H1 (cell line): ENCODE results near the gene EPHB3. TPM values are rescaled to one million over a fixed set of nuclear protein-coding genes. Genes with fewer than 3 reads are reported as not detected.

Experiments used
- BACH1 ChIP-seq: IDR thresholded peaks from 2 replicates; pipeline ENCODE4 v1.6.1; 2012; ENCODE audit warnings: low read length, improper control_type of control experiment
- KDM5A ChIP-seq: fragments of 200-600 bp; IDR thresholded peaks from 2 replicates; pipeline ENCODE4 v1.7.1; 2012; ENCODE audit warnings: mild to moderate bottlenecking, low read length, inconsistent platforms, mixed read lengths
- SP2 ChIP-seq: IDR thresholded peaks from 2 replicates; pipeline ENCODE4 v1.6.1; 2012; ENCODE audit warnings: mild to moderate bottlenecking, low read length, inconsistent platforms
- polyA plus RNA-seq, 7 experiments: library from polyadenylated mRNA; depleted of rRNA in 3 of 7; stranded (reverse) in 5 of 7; unstranded in 2 of 7; fragments of >200 nt in 5 of 7; fragments of 200-250 nt in 2 of 7; gene quantifications; 1 replicate in 5 of 7; 2 replicates in 1 of 7; 4 replicates in 1 of 7; pipeline versions ENCODE4 v1.2.1 to v1.2.3, GENCODE V29; 2011 to 2013; ENCODE audit warnings: missing spikeins in 2 of 7, mixed read lengths in 2 of 7
- total RNA-seq: library from RNA; stranded (reverse); fragmentation: NEBNext Ultra II Directional; extraction: Animal tissue kit (Norgen Biotek cat#: 25700); gene quantifications from 2 replicates; pipeline ENCODE4 v1.2.1, GENCODE V29; 2021
- TF ChIP-seq, protein P1 (sequence below): fragments of 300-600 bp; sonication (generic); IDR thresholded peaks from 2 replicates; pipeline ENCODE4 v1.7.1; 2012; ENCODE audit warnings: low read length, moderate library complexity, mild to moderate bottlenecking, inconsistent platforms; ENCODE audit not compliant: insufficient replicate concordance

EPHB3 gene
- total and polyA plus RNA-seq, 2 of the 8 experiments (the other 6 are each of a cell fraction or from before 2014, with no cell fraction given) = 0.41 to 0.91 TPM

DNA sequence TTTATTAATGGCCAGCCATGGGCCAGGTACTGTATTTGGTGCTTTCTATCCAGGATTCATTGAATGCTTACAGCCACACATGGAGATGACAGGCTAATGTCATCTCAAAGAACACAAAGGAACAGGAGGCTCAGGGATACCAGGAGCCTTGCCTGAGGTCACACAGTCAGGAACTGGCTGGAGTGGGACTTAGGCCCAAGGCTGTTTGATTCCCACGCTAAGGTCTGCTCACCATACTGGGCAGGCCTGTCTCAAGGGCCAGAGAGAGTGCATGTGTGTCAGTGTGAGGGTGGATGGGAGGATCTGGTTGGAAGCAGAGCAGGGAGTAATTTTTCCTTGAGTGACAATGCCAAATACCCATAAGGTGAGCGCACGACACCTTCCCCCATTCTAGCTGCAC is 37.6 kb downstream of the EPHB3 start (continued):
- TF ChIP-seq, protein P1, sequence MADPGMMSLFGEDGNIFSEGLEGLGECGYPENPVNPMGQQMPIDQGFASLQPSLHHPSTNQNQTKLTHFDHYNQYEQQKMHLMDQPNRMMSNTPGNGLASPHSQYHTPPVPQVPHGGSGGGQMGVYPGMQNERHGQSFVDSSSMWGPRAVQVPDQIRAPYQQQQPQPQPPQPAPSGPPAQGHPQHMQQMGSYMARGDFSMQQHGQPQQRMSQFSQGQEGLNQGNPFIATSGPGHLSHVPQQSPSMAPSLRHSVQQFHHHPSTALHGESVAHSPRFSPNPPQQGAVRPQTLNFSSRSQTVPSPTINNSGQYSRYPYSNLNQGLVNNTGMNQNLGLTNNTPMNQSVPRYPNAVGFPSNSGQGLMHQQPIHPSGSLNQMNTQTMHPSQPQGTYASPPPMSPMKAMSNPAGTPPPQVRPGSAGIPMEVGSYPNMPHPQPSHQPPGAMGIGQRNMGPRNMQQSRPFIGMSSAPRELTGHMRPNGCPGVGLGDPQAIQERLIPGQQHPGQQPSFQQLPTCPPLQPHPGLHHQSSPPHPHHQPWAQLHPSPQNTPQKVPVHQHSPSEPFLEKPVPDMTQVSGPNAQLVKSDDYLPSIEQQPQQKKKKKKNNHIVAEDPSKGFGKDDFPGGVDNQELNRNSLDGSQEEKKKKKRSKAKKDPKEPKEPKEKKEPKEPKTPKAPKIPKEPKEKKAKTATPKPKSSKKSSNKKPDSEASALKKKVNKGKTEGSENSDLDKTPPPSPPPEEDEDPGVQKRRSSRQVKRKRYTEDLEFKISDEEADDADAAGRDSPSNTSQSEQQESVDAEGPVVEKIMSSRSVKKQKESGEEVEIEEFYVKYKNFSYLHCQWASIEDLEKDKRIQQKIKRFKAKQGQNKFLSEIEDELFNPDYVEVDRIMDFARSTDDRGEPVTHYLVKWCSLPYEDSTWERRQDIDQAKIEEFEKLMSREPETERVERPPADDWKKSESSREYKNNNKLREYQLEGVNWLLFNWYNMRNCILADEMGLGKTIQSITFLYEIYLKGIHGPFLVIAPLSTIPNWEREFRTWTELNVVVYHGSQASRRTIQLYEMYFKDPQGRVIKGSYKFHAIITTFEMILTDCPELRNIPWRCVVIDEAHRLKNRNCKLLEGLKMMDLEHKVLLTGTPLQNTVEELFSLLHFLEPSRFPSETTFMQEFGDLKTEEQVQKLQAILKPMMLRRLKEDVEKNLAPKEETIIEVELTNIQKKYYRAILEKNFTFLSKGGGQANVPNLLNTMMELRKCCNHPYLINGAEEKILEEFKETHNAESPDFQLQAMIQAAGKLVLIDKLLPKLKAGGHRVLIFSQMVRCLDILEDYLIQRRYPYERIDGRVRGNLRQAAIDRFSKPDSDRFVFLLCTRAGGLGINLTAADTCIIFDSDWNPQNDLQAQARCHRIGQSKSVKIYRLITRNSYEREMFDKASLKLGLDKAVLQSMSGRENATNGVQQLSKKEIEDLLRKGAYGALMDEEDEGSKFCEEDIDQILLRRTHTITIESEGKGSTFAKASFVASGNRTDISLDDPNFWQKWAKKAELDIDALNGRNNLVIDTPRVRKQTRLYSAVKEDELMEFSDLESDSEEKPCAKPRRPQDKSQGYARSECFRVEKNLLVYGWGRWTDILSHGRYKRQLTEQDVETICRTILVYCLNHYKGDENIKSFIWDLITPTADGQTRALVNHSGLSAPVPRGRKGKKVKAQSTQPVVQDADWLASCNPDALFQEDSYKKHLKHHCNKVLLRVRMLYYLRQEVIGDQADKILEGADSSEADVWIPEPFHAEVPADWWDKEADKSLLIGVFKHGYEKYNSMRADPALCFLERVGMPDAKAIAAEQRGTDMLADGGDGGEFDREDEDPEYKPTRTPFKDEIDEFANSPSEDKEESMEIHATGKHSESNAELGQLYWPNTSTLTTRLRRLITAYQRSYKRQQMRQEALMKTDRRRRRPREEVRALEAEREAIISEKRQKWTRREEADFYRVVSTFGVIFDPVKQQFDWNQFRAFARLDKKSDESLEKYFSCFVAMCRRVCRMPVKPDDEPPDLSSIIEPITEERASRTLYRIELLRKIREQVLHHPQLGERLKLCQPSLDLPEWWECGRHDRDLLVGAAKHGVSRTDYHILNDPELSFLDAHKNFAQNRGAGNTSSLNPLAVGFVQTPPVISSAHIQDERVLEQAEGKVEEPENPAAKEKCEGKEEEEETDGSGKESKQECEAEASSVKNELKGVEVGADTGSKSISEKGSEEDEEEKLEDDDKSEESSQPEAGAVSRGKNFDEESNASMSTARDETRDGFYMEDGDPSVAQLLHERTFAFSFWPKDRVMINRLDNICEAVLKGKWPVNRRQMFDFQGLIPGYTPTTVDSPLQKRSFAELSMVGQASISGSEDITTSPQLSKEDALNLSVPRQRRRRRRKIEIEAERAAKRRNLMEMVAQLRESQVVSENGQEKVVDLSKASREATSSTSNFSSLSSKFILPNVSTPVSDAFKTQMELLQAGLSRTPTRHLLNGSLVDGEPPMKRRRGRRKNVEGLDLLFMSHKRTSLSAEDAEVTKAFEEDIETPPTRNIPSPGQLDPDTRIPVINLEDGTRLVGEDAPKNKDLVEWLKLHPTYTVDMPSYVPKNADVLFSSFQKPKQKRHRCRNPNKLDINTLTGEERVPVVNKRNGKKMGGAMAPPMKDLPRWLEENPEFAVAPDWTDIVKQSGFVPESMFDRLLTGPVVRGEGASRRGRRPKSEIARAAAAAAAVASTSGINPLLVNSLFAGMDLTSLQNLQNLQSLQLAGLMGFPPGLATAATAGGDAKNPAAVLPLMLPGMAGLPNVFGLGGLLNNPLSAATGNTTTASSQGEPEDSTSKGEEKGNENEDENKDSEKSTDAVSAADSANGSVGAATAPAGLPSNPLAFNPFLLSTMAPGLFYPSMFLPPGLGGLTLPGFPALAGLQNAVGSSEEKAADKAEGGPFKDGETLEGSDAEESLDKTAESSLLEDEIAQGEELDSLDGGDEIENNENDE = no peak
- TF ChIP-seq SP2 (no peak), BACH1 (no peak), KDM5A (no peak)
